ENCODE results near the gene MAN2B2. TPM values are rescaled to one million over a fixed set of nuclear protein-coding genes. Genes with fewer than 3 reads are reported as not detected.

Gene MAN2B2
- total RNA-seq, 1 experiment from 2014 or later = 30.9 TPM

DNA sequence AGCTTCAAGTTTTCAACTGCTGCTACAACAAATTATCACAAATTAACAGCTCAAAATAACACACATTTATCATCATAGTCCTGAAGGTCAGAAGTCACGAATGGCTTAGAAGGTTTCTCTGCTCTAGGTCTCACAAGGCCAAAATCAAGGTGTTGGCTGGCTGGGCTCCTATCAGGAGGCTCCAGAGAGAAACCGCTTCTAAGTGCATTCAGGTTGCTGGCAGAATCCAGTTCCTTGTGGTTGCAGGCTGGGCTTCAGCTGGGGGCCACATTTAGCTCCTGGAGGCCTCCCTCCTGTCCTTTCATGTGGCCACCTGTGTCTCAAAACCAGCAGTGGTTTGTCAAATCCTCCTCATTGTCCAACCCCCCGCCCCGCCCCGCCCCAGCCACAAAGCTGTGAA lies 80.9 kb downstream of the MAN2B2 start:
- Mint-ChIP-seq H3K36me3 (ENCODE audit: insufficient read depth, unreplicated experiment) (no peaks in the 10 kb centered on the region), H3K27ac (ENCODE audit: unreplicated experiment) (no peak overlapping the region), H3K4me3 (ENCODE audit: low read depth, unreplicated experiment) (no peak overlapping the region), H3K4me1 (ENCODE audit: low read depth, unreplicated experiment) (no peaks in the 10 kb centered on the region), H3K9me3 (ENCODE audit: low read depth, unreplicated experiment) (no peaks in the 10 kb centered on the region), H3K27me3 (ENCODE audit: unreplicated experiment) (peaks cover 18% of the 10 kb centered on the region)
- no TSS peak for BruUV-seq (replicated peaks)
- CTCF ChIA-PET = no interaction called here
- intact Hi-C loops (cut with micrococcal nuclease; ENCODE audit: unreplicated experiment) = no loop called here
- TF ChIP-seq, protein P1, sequence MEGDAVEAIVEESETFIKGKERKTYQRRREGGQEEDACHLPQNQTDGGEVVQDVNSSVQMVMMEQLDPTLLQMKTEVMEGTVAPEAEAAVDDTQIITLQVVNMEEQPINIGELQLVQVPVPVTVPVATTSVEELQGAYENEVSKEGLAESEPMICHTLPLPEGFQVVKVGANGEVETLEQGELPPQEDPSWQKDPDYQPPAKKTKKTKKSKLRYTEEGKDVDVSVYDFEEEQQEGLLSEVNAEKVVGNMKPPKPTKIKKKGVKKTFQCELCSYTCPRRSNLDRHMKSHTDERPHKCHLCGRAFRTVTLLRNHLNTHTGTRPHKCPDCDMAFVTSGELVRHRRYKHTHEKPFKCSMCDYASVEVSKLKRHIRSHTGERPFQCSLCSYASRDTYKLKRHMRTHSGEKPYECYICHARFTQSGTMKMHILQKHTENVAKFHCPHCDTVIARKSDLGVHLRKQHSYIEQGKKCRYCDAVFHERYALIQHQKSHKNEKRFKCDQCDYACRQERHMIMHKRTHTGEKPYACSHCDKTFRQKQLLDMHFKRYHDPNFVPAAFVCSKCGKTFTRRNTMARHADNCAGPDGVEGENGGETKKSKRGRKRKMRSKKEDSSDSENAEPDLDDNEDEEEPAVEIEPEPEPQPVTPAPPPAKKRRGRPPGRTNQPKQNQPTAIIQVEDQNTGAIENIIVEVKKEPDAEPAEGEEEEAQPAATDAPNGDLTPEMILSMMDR (IDR thresholded peaks at IDR 0.05; ENCODE audit: unreplicated experiment) = no peak
- DNase-seq = no peak

DNA sequence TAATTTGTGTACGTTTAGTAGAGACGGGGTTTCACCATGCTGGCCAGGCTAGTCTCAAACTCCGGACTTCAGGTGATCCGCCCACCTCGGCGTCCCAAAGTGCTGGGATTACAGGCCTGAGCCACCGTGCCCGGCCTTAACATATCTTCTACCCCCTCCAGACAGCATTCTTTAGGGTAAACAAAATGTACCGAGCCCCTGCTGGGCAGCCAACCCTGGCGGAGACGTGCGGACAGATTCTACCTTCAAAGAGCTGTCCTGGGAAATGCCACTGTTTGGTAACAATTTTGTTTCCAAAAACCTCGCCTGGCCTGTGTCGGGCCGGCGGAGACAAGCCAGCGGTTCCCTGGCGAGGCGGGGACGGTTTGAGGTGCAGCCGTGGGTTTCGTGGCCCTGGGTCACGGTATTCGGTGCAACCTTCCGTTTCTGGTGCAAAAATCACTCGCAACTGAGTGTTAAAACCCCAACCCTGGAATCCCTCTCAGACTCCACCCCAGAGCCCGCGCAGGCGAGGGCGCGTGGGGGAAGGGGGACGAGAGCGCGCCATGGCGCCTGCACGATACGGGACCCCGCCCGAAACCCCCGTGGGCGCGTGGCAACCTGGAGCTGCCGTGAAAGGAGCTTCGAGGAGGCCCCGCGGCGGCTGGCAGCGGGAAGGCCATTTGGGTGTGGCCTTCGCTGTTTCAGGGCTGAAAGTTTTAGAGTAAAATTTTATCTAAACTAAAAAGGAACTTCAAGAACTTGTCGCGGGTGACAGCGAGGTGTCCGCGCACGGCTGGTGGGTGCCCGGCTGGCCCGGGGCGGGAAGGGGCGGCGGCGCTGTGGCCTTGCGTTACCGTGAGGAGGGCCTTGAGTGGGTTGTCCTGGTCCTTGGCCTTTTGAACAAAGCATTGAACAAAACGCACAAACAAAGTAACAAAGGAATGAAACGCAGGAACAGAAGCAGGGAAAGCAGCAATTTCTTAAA lies 82.5 kb downstream of the MAN2B2 start:
- no TSS peak for BruUV-seq (replicated peaks)
- CTCF ChIA-PET = no interaction called here
- intact Hi-C loops (cut with micrococcal nuclease; ENCODE audit: unreplicated experiment) = no loop called here
- H3K4me3 Mint-ChIP-seq (ENCODE audit: low read depth, unreplicated experiment) = no peak overlapping the region
- H3K27ac Mint-ChIP-seq (ENCODE audit: unreplicated experiment) = no peak overlapping the region
- no peaks in the 10 kb centered on the region for H3K36me3 Mint-ChIP-seq (ENCODE audit: insufficient read depth, unreplicated experiment)
- no peaks in the 10 kb centered on the region for H3K4me1 Mint-ChIP-seq (ENCODE audit: low read depth, unreplicated experiment)
- TF ChIP-seq, protein P1 (IDR thresholded peaks at IDR 0.05; ENCODE audit: unreplicated experiment) = no peak
- DNase-seq = no peak
- H3K9me3 Mint-ChIP-seq (ENCODE audit: low read depth, unreplicated experiment) = no peaks in the 10 kb centered on the region
- peaks cover 34% of the 10 kb centered on the region for H3K27me3 Mint-ChIP-seq (ENCODE audit: unreplicated experiment)

DNA sequence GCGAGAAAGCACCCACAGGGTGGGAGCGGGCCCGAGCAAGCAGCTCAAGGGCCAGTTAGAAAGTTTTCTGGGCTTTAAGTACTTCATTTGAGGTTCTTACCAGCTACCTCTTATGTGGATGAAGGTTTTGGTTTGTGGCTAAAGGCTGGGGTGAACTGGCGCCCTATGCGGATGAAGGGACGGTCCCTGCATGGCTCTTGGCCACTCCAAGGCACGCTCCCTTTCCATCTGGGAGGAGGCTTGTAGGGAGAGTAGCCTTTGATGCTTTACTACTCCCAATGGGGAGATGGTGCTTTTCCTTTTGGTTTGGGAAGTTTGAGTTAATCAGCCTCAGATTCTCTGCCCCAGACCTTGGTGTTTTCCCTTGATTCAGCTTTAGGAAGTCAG lies 83.2 kb downstream of the MAN2B2 start:
- H3K27me3 Mint-ChIP-seq (ENCODE audit: unreplicated experiment) = peaks cover 40% of the 10 kb centered on the region
- no TSS peak for BruUV-seq (replicated peaks)
- peak overlapping the region; percentile 54 for H3K4me3 Mint-ChIP-seq (ENCODE audit: low read depth, unreplicated experiment)
- DNase-seq = no peak
- CTCF ChIA-PET = no interaction called here
- H3K9me3 Mint-ChIP-seq (ENCODE audit: low read depth, unreplicated experiment) = no peaks in the 10 kb centered on the region
- no peaks in the 10 kb centered on the region for H3K4me1 Mint-ChIP-seq (ENCODE audit: low read depth, unreplicated experiment)
- intact Hi-C loops (cut with micrococcal nuclease; ENCODE audit: unreplicated experiment) = no loop called here
- no peak overlapping the region for H3K27ac Mint-ChIP-seq (ENCODE audit: unreplicated experiment)
- TF ChIP-seq, protein P1 (IDR thresholded peaks at IDR 0.05; ENCODE audit: unreplicated experiment) = no peak
- no peaks in the 10 kb centered on the region for H3K36me3 Mint-ChIP-seq (ENCODE audit: insufficient read depth, unreplicated experiment)

DNA sequence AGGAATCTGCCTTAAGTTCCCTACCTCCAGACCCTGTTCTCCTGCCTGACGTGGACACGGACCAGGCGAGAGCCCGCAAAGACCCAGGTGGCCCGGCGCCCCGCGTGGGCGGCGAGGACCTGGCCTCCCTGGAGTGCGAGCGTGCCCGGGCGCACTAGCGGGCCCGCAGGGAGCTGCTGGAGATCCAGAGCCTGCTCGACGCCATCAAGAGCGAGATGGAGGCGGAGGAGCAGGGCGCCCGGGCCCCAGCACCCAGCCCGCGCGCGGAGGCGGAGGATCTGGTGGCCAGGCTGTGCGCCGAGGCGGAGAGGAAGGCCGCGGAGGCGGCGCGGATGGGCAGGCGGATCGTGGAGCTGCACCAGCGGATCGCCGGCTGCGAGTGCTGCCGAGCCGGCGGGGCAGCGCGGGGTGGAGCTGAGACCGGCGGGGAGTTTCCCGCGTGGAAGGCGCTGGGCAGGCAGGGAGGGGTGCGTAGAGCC lies 83.6 kb downstream of the MAN2B2 start:
- TF ChIP-seq, protein P1 (IDR thresholded peaks at IDR 0.05; ENCODE audit: unreplicated experiment) = no peak
- BruUV-seq (replicated peaks) = no TSS peak
- H3K36me3 Mint-ChIP-seq (ENCODE audit: insufficient read depth, unreplicated experiment) = no peaks in the 10 kb centered on the region
- CTCF ChIA-PET = no interaction called here
- peak overlapping the region; percentile 54 for H3K4me3 Mint-ChIP-seq (ENCODE audit: low read depth, unreplicated experiment)
- no peak overlapping the region for H3K27ac Mint-ChIP-seq (ENCODE audit: unreplicated experiment)
- peak; percentile 12 for DNase-seq
- intact Hi-C loops (cut with micrococcal nuclease; ENCODE audit: unreplicated experiment) = no loop called here
- no peaks in the 10 kb centered on the region for H3K4me1 Mint-ChIP-seq (ENCODE audit: low read depth, unreplicated experiment)
- peaks cover 45% of the 10 kb centered on the region for H3K27me3 Mint-ChIP-seq (ENCODE audit: unreplicated experiment)
- H3K9me3 Mint-ChIP-seq (ENCODE audit: low read depth, unreplicated experiment) = no peaks in the 10 kb centered on the region
